ENCODE data around the gene OR52M1. TPM values are rescaled to one million over a fixed set of nuclear protein-coding genes. Genes with fewer than 3 reads are reported as not detected.

The OR52M1 gene
- total and polyA plus RNA-seq, 4 experiments from 2014 or later, result not detected

- no peaks in the 10 kb centered on the region for H3K36me3 ChIP-seq (ENCODE audit: insufficient read depth, low read length)
- no peaks in the 10 kb centered on the region for H3K9me3 ChIP-seq (ENCODE audit: control insufficient read depth in 1 of 2, low read length in 2 of 2)
- intact Hi-C loops (cut with micrococcal nuclease), result no loop called here
- Mint-ChIP-seq H3K27me3 (peaks cover 0 to under 1% of the 10 kb centered on the region in 2 donors), H3K36me3 (peaks cover 0 to 2% of the 10 kb centered on the region in 2 donors), H3K9me3 (peaks cover under 1 to 7% (median 4%) of the 10 kb centered on the region in 8 donors), H3K4me3 (no peak overlapping the region), H3K4me1 (no peaks in the 10 kb centered on the region), H3K27ac (no peak overlapping the region)
- POLR2A ChIA-PET (ENCODE audit: partially characterized antibody), result no interaction called here
- no peaks in the 10 kb centered on the region for H3K27me3 ChIP-seq (ENCODE audit: insufficient read depth, low read length)
- no peaks in the 10 kb centered on the region for H3K4me1 ChIP-seq (ENCODE audit: insufficient read depth, low read length)
- no peak overlapping the region for H3K27ac ChIP-seq (ENCODE audit: low read depth, low read length)
- CTCF ChIA-PET (ENCODE audit: partially characterized antibody), result no interaction called here
- no peak overlapping the region for H3K4me3 ChIP-seq (ENCODE audit: low read length in 2 of 2)
- DNase-seq, result no peak
Observed at GRCh38 chr11:4569075-4569474, 24.1 kb downstream of the OR52M1 start.

GRCh38 chr11:4576880-4577279, 31.9 kb downstream of the OR52M1 start:
- H3K27ac ChIP-seq (ENCODE audit: low read depth, low read length), result no peak overlapping the region
- intact Hi-C loops (cut with micrococcal nuclease), result no loop called here
- H3K27me3 Mint-ChIP-seq, result peaks cover 17 to 20% of the 10 kb centered on the region in 2 donors
- H3K4me1 Mint-ChIP-seq, result peaks cover 0 to 5% (median 3%) of the 10 kb centered on the region in 4 donors
- no peaks in the 10 kb centered on the region for H3K27me3 ChIP-seq (ENCODE audit: insufficient read depth, low read length)
- H3K4me3 Mint-ChIP-seq, result no peak overlapping the region
- H3K9me3 Mint-ChIP-seq, result peaks cover 0 to 6% (median 0%) of the 10 kb centered on the region in 8 donors
- ChIA-PET POLR2A (ENCODE audit: partially characterized antibody) (no interaction called here), CTCF (ENCODE audit: partially characterized antibody) (no interaction called here)
- H3K9me3 ChIP-seq (ENCODE audit: control insufficient read depth in 1 of 2, low read length in 2 of 2), result no peaks in the 10 kb centered on the region
- no peak for DNase-seq
- no peak overlapping the region for H3K27ac Mint-ChIP-seq
- no peaks in the 10 kb centered on the region for H3K36me3 ChIP-seq (ENCODE audit: insufficient read depth, low read length)
- no peaks in the 10 kb centered on the region for H3K4me1 ChIP-seq (ENCODE audit: insufficient read depth, low read length)
- no peaks in the 10 kb centered on the region for H3K36me3 Mint-ChIP-seq
- H3K4me3 ChIP-seq (ENCODE audit: low read length in 2 of 2), result no peak overlapping the region

- no peaks in the 10 kb centered on the region for H3K9me3 ChIP-seq (ENCODE audit: control insufficient read depth in 1 of 2, low read length in 2 of 2)
- H3K36me3 Mint-ChIP-seq, result no peaks in the 10 kb centered on the region
- peaks cover 0 to 5% (median 3%) of the 10 kb centered on the region in 4 donors for H3K4me1 Mint-ChIP-seq
- no peaks in the 10 kb centered on the region for H3K27me3 ChIP-seq (ENCODE audit: insufficient read depth, low read length)
- ChIA-PET CTCF (ENCODE audit: partially characterized antibody) (no interaction called here), POLR2A (ENCODE audit: partially characterized antibody) (no interaction called here)
- H3K27ac Mint-ChIP-seq, result no peak overlapping the region
- no peaks in the 10 kb centered on the region for H3K4me1 ChIP-seq (ENCODE audit: insufficient read depth, low read length)
- H3K4me3 ChIP-seq (ENCODE audit: low read length in 2 of 2), result no peak overlapping the region
- H3K27ac ChIP-seq (ENCODE audit: low read depth, low read length), result no peak overlapping the region
- H3K27me3 Mint-ChIP-seq, result peaks cover 21 to 24% of the 10 kb centered on the region in 2 donors
- H3K36me3 ChIP-seq (ENCODE audit: insufficient read depth, low read length), result no peaks in the 10 kb centered on the region
- H3K9me3 Mint-ChIP-seq, result peaks cover 0 to 3% (median 0%) of the 10 kb centered on the region in 8 donors
- intact Hi-C loops (cut with micrococcal nuclease), result no loop called here
- H3K4me3 Mint-ChIP-seq, result no peak overlapping the region
- DNase-seq, result no peak
Observed at GRCh38 chr11:4577761-4578160, 32.8 kb downstream of the OR52M1 start.

GRCh38 chr11:4578624-4579023, 33.6 kb downstream of the OR52M1 start:
- H3K9me3 ChIP-seq (ENCODE audit: control insufficient read depth in 1 of 2, low read length in 2 of 2), result no peaks in the 10 kb centered on the region
- no peak for DNase-seq
- POLR2A ChIA-PET (ENCODE audit: partially characterized antibody), result no interaction called here
- CTCF ChIA-PET (ENCODE audit: partially characterized antibody), result no interaction called here
- H3K4me1 ChIP-seq (ENCODE audit: insufficient read depth, low read length), result no peaks in the 10 kb centered on the region
- Mint-ChIP-seq H3K9me3 (peaks cover 0 to 3% (median 0%) of the 10 kb centered on the region in 8 donors), H3K27ac (no peak overlapping the region), H3K27me3 (peaks cover 25% of the 10 kb centered on the region in 2 donors), H3K36me3 (no peaks in the 10 kb centered on the region), H3K4me3 (no peak overlapping the region), H3K4me1 (peaks cover 0 to 5% (median 3%) of the 10 kb centered on the region in 4 donors)
- H3K4me3 ChIP-seq (ENCODE audit: low read length in 2 of 2), result no peak overlapping the region
- H3K27ac ChIP-seq (ENCODE audit: low read depth, low read length), result no peak overlapping the region
- H3K27me3 ChIP-seq (ENCODE audit: insufficient read depth, low read length), result no peaks in the 10 kb centered on the region
- intact Hi-C loops (cut with micrococcal nuclease), result no loop called here
- H3K36me3 ChIP-seq (ENCODE audit: insufficient read depth, low read length), result no peaks in the 10 kb centered on the region

GRCh38 chr11:4580124-4580523, 35.1 kb downstream of the OR52M1 start:
- Histone ChIP-seq H3K4me1 (ENCODE audit: insufficient read depth, low read length) (no peaks in the 10 kb centered on the region), H3K36me3 (ENCODE audit: insufficient read depth, low read length) (no peaks in the 10 kb centered on the region), H3K9me3 (ENCODE audit: control insufficient read depth in 1 of 2, low read length in 2 of 2) (no peaks in the 10 kb centered on the region), H3K27me3 (ENCODE audit: insufficient read depth, low read length) (no peaks in the 10 kb centered on the region), H3K4me3 (ENCODE audit: low read length in 2 of 2) (no peak overlapping the region), H3K27ac (ENCODE audit: low read depth, low read length) (no peak overlapping the region)
- ChIA-PET CTCF (ENCODE audit: partially characterized antibody) (no interaction called here), POLR2A (ENCODE audit: partially characterized antibody) (no interaction called here)
- Mint-ChIP-seq H3K36me3 (no peaks in the 10 kb centered on the region), H3K4me1 (peaks cover 0 to 5% (median 3%) of the 10 kb centered on the region in 4 donors), H3K27me3 (peaks cover 27 to 30% of the 10 kb centered on the region in 2 donors), H3K27ac (no peak overlapping the region), H3K4me3 (no peak overlapping the region), H3K9me3 (peaks cover 0 to 3% (median 0%) of the 10 kb centered on the region in 8 donors)
- DNase-seq, result no peak
- intact Hi-C loops (cut with micrococcal nuclease), result no loop called here

- Histone ChIP-seq H3K27me3 (ENCODE audit: insufficient read depth, low read length) (no peaks in the 10 kb centered on the region), H3K4me1 (ENCODE audit: insufficient read depth, low read length) (no peaks in the 10 kb centered on the region), H3K9me3 (ENCODE audit: control insufficient read depth in 1 of 2, low read length in 2 of 2) (no peaks in the 10 kb centered on the region), H3K27ac (ENCODE audit: low read depth, low read length) (no peak within 1 kb of the TSS), H3K36me3 (ENCODE audit: insufficient read depth, low read length) (no peaks in the 10 kb centered on the region), H3K4me3 (ENCODE audit: low read length in 2 of 2) (no peak within 1 kb of the TSS)
- CTCF ChIA-PET (ENCODE audit: partially characterized antibody), result no interaction called here
- H3K27ac Mint-ChIP-seq, result no peak within 1 kb of the TSS
- intact Hi-C loops (cut with micrococcal nuclease), result no loop called here
- no peaks in the 10 kb centered on the region for H3K4me1 Mint-ChIP-seq
- peaks cover 0 to 3% (median 0%) of the 10 kb centered on the region in 8 donors for H3K9me3 Mint-ChIP-seq
- H3K36me3 Mint-ChIP-seq, result no peaks in the 10 kb centered on the region
- H3K27me3 Mint-ChIP-seq, result peaks cover 25 to 36% of the 10 kb centered on the region in 2 donors
- POLR2A ChIA-PET (ENCODE audit: partially characterized antibody), result no interaction called here
- no peak for DNase-seq
- no peak within 1 kb of the TSS for H3K4me3 Mint-ChIP-seq
Observed at GRCh38 chr11:4581443-4581842, 36.5 kb downstream of the OR52M1 start, which contains the start of gene OR52I2. OR52I2 (plus strand) TSS chr11:4581743.

- POLR2A ChIA-PET (ENCODE audit: partially characterized antibody), result no interaction called here
Observed at GRCh38 chr11:4589017-4589416, 44.0 kb downstream of the OR52M1 start.

GRCh38 chr11:4593739-4594138, 48.7 kb downstream of the OR52M1 start, which contains the start of gene OR52I1:
OR52I1 (plus strand) TSS chr11:4594039; CDS start chr11:4594039, 0 bp downstream.
- POLR2A ChIA-PET (ENCODE audit: partially characterized antibody), result no interaction called here
- CTCF ChIA-PET (ENCODE audit: partially characterized antibody), result no interaction called here

More at GRCh38 chr11:4589017-4589416, 44.0 kb downstream of the OR52M1 start:
- Histone ChIP-seq H3K36me3 (ENCODE audit: insufficient read depth, low read length) (no peaks in the 10 kb centered on the region), H3K9me3 (ENCODE audit: control insufficient read depth in 1 of 2, low read length in 2 of 2) (no peaks in the 10 kb centered on the region), H3K4me3 (ENCODE audit: low read length in 2 of 2) (no peak overlapping the region), H3K4me1 (ENCODE audit: insufficient read depth, low read length) (no peaks in the 10 kb centered on the region), H3K27ac (ENCODE audit: low read depth, low read length) (no peak overlapping the region), H3K27me3 (ENCODE audit: insufficient read depth, low read length) (no peaks in the 10 kb centered on the region)
- intact Hi-C loops (cut with micrococcal nuclease), result no loop called here
- Mint-ChIP-seq H3K4me1 (peaks cover 0 to 2% (median 0%) of the 10 kb centered on the region in 4 donors), H3K4me3 (no peak overlapping the region), H3K36me3 (peaks cover 2 to 3% of the 10 kb centered on the region in 2 donors), H3K27ac (no peak overlapping the region), H3K27me3 (peaks cover 11 to 22% of the 10 kb centered on the region in 2 donors), H3K9me3 (peaks cover 0 to 2% (median 0%) of the 10 kb centered on the region in 8 donors)
- CTCF ChIA-PET (ENCODE audit: partially characterized antibody), result no interaction called here
- no peak for DNase-seq

More at GRCh38 chr11:4593739-4594138, 48.7 kb downstream of the OR52M1 start, which contains the start of gene OR52I1:
- peaks cover 0 to 2% (median 0%) of the 10 kb centered on the region in 8 donors for H3K9me3 Mint-ChIP-seq
- no peak for DNase-seq
- peaks cover 28 to 29% of the 10 kb centered on the region in 2 donors for H3K36me3 Mint-ChIP-seq
- no peak within 1 kb of the TSS for H3K27ac ChIP-seq (ENCODE audit: low read depth, low read length)
- H3K9me3 ChIP-seq (ENCODE audit: control insufficient read depth in 1 of 2, low read length in 2 of 2), result no peaks in the 10 kb centered on the region
- H3K27me3 Mint-ChIP-seq, result peaks cover 4 to 6% of the 10 kb centered on the region in 2 donors
- peaks cover 0 to 2% (median 0%) of the 10 kb centered on the region in 4 donors for H3K4me1 Mint-ChIP-seq
- intact Hi-C loops (cut with micrococcal nuclease), result no loop called here
- H3K4me3 ChIP-seq (ENCODE audit: low read length in 2 of 2), result no peak within 1 kb of the TSS
- no peaks in the 10 kb centered on the region for H3K27me3 ChIP-seq (ENCODE audit: insufficient read depth, low read length)
- no peaks in the 10 kb centered on the region for H3K4me1 ChIP-seq (ENCODE audit: insufficient read depth, low read length)
- H3K4me3 Mint-ChIP-seq, result no peak within 1 kb of the TSS
- H3K36me3 ChIP-seq (ENCODE audit: insufficient read depth, low read length), result no peaks in the 10 kb centered on the region
- H3K27ac Mint-ChIP-seq, result no peak within 1 kb of the TSS

All from CD4-positive, alpha-beta memory T cell (primary cell).